ENCODE data around the gene TMED4. TPM values are rescaled to one million over a fixed set of nuclear protein-coding genes. Genes with fewer than 3 reads are reported as not detected.

TMED4 gene
- polyA plus RNA-seq, 1 of the 3 experiments (the other 2 are of a cell fraction) = 145 TPM

GRCh38 chr7:44567884-44568283 lies 14.1 kb downstream of the TMED4 start:
- 95% methylated on average over 6 of the region's 6 CpGs for WGBS (ENCODE audit: low lambda C conversion rate)
- TF ChIP-seq NFIC (IDR thresholded peaks at IDR 0.05; ENCODE audit: borderline replicate concordance) (no peak), SIN3A (IDR thresholded peaks at IDR 0.05; ENCODE audit: borderline replicate concordance, low read depth, low read length) (no peak), ZBTB33 (IDR thresholded peaks at IDR 0.05; ENCODE audit: borderline replicate concordance, low read depth) (no peak), GABPA (IDR thresholded peaks at IDR 0.05; ENCODE audit: low read depth) (no peak), EZH2phosphoT487 (IDR thresholded peaks at IDR 0.05; ENCODE audit: borderline replicate concordance, low read depth) (no peak), POLR2AphosphoS5 (IDR thresholded peaks at IDR 0.05; ENCODE audit: low read depth, low read length) (no peak), USF2 (IDR thresholded peaks at IDR 0.05; ENCODE audit: borderline replicate concordance, low read depth, low read length) (no peak), PBX3 (IDR thresholded peaks at IDR 0.05) (no peak), FOSL2 (IDR thresholded peaks at IDR 0.05; ENCODE audit: borderline replicate concordance, low read depth) (no peak), GATA2 (CRISPR knock-in tag; IDR thresholded peaks at IDR 0.05) (no peak), ELF1 (IDR thresholded peaks at IDR 0.05) (no peak), IRF3 (IDR thresholded peaks at IDR 0.05; ENCODE audit: low read depth, low read length) (no peak), MAX (IDR thresholded peaks at IDR 0.05; ENCODE audit: low read depth) (no peak)

More at GRCh38 chr7:44567884-44568283, 14.1 kb downstream of the TMED4 start:
- Histone ChIP-seq H4K20me1 (ENCODE audit: insufficient read depth) (peaks cover 10% of the 10 kb centered on the region), H2AFZ (ENCODE audit: low read depth) (no peak overlapping the region), H3K4me1 (ENCODE audit: control insufficient read depth in 1 of 2, insufficient read depth in 2 of 2, low read depth in 1 of 2, low read length in 1 of 2) (peaks cover 7 to 9% of the 10 kb centered on the region in 2 experiments), H3K27me3 (ENCODE audit: insufficient read depth) (no peaks in the 10 kb centered on the region), H3K9ac (no peak overlapping the region), H3K9me2 (no peaks in the 10 kb centered on the region), H3K4me2 (no peak overlapping the region), H3K36me3 (replicated peaks in 1 of 2; ENCODE audit: control insufficient read depth in 1 of 2, insufficient read depth in 2 of 2, low read length in 1 of 2) (peaks cover 57 to 86% of the 10 kb centered on the region in 2 experiments), H3K9me3 (no peaks in the 10 kb centered on the region), H3K27ac (ENCODE audit: low read depth in 2 of 2, low read length in 1 of 2) (no peak overlapping the region), H3K4me3 (ENCODE audit: low read depth in 2 of 2, low read length in 1 of 2) (no peak overlapping the region), H3F3A (replicated peaks; ENCODE audit: insufficient read depth) (peaks cover 5% of the 10 kb centered on the region), H3K79me2 (ENCODE audit: insufficient read depth) (peaks cover 29% of the 10 kb centered on the region)
- ChIA-PET POLR2A (interaction anchor here (1.2 kb wide), 1 partner anchor 14 kb away, joined by 5 read pairs; the partner anchor contains the start of gene TMED4), CTCF (interaction anchor here (1.4 to 7.2 kb wide), 5 partner anchors 9 to 326 kb away, joined by 6 to 98 read pairs (median 53); partner anchors contain the start of genes DDX56, NPC1L1 and TMED4)
- DNase-seq = no peak

Measured in SK-N-SH (cell line).